ENCODE results near the gene SCPEP1.

GRCh38 chr17:56930739-56931337 is 47.1 kb upstream of the SCPEP1 start:
- TF ChIP-seq CTCF (conservative IDR thresholded peaks at IDR 0.05), result no peak
- TF ChIP-seq EZH2 (IDR thresholded peaks at IDR 0.05; ENCODE audit: low read depth), result no peak

Data from PC-9 (cell line).